Endothelial cell of umbilical vein (primary cell): Measurements from ENCODE around the gene SCAND1. TPM values are rescaled to one million over a fixed set of nuclear protein-coding genes. Genes with fewer than 3 reads are reported as not detected.

Experiments
- BruUV-seq: library from RNA; stranded (reverse); fragments of 400-500 nt; replicated peaks from 2 replicates; lab custom pipeline; 2021; lab: Mats Ljungman, UMichigan
- CTCF ChIA-PET: fragments of 300-600, 350-600 bp; sonication (Branson Sonifier 250); formaldehyde crosslinking; loops from one replicate; lab custom pipeline; 2021; ENCODE audit warnings: antibody characterized with exemption, inconsistent platforms; lab: Charles Lee
- POLR2A ChIA-PET: fragments of 300-600, 350-600 bp; sonication (Branson Sonifier 250); formaldehyde crosslinking; loops from one replicate; lab custom pipeline; 2021; ENCODE audit warnings: antibody characterized with exemption, inconsistent platforms; lab: Charles Lee
- DNase-seq: peaks from one replicate; pipeline ENCODE4 v3.0.0-alpha.2; 2011; ENCODE audit warnings: low read depth, low spot score
- FAIRE-seq: peaks from 2 replicates; lab custom pipeline; 2011; peaks lifted over from hg19 to GRCh38; lab: Jason Lieb, UNC
- H2AFZ ChIP-seq: 2 replicates; pipeline ENCODE4 v1.6.0; 2012; ENCODE audit warnings: low read depth, low read length, control low read depth, inconsistent platforms
- H3K27ac ChIP-seq: 2 replicates; pipeline ENCODE4 v1.5.1; 2011; ENCODE audit warnings: low read depth, mild to moderate bottlenecking, control low read depth, low read length, moderate library complexity; ENCODE audit not compliant: insufficient read depth
- H3K27me3 ChIP-seq, 2 experiments: 2 replicates each; pipeline versions ENCODE4 v1.6.0 to v1.6.1; 2011; ENCODE audit warnings: low read length in 2 of 2, mixed read lengths in 1 of 2; ENCODE audit not compliant: control insufficient read depth in 2 of 2, insufficient read depth in 2 of 2
- H3K36me3 ChIP-seq, 2 experiments: 2 replicates in 1 of 2; 3 replicates in 1 of 2; pipeline ENCODE4 v1.5.1; 2011; ENCODE audit warnings: low read length in 2 of 2, mild to moderate bottlenecking in 1 of 2, moderate library complexity in 1 of 2; ENCODE audit not compliant: control insufficient read depth in 2 of 2, insufficient read depth in 2 of 2; ENCODE audit errors: extremely low read depth in 1 of 2
- H3K4me1 ChIP-seq: 3 replicates; pipeline ENCODE4 v1.5.1; 2011; ENCODE audit warnings: mild to moderate bottlenecking, low read length; ENCODE audit not compliant: control insufficient read depth, insufficient read depth; ENCODE audit errors: extremely low read depth
- H3K4me2 ChIP-seq: 2 replicates; pipeline ENCODE4 v1.6.1; 2011; ENCODE audit warnings: low read length, control low read depth, mixed read lengths; ENCODE audit not compliant: insufficient read depth
- H3K4me3 ChIP-seq, 3 experiments: fragments of 200-600 bp in 1 of 3; sonication (generic), shearing (Covaris generic) in 1 of 3; replicated peaks in 1 of 3; 2 replicates each; pipeline ENCODE4 v1.5.1; 2011 to 2016; ENCODE audit warnings: control low read depth in 3 of 3, low read length in 3 of 3, mild to moderate bottlenecking in 2 of 3, inconsistent platforms in 1 of 3, low read depth in 1 of 3, moderate library complexity in 1 of 3; ENCODE audit not compliant: insufficient read depth in 1 of 3
- H3K79me2 ChIP-seq: 2 replicates; pipeline ENCODE4 v1.6.0; 2012; ENCODE audit warnings: low read length, inconsistent platforms; ENCODE audit not compliant: control insufficient read depth, insufficient read depth
- H3K9ac ChIP-seq: replicated peaks from 2 replicates; pipeline ENCODE3; 2011; ENCODE audit warnings: low read length, control low read depth; ENCODE audit not compliant: insufficient read depth; ENCODE audit errors: extremely low read depth
- H3K9me1 ChIP-seq: replicated peaks from 3 replicates; pipeline ENCODE4 v1.6.0; 2011; ENCODE audit warnings: mild to moderate bottlenecking, low read length; ENCODE audit not compliant: control insufficient read depth, insufficient read depth; ENCODE audit errors: extremely low read depth
- H3K9me3 ChIP-seq: replicated peaks from 2 replicates; pipeline ENCODE4 v1.5.1; 2012; ENCODE audit warnings: low read length, inconsistent platforms; ENCODE audit not compliant: control insufficient read depth, insufficient read depth
- H4K20me1 ChIP-seq: replicated peaks from 2 replicates; pipeline ENCODE3; 2011; ENCODE audit warnings: mild to moderate bottlenecking, low read length; ENCODE audit not compliant: control insufficient read depth, insufficient read depth; ENCODE audit errors: extremely low read depth
- EZH2 ChIP-seq: IDR thresholded peaks from 2 replicates; pipeline ENCODE4 v1.6.1; 2012; ENCODE audit warnings: borderline replicate concordance, low read depth, mild to moderate bottlenecking, moderate library complexity, low read length, inconsistent platforms; ENCODE audit not compliant: severe bottlenecking
- FOS ChIP-seq: IDR thresholded peaks from 2 replicates; pipeline ENCODE4 v1.6.1; 2011; ENCODE audit warnings: mild to moderate bottlenecking, low read length, moderate library complexity, borderline replicate concordance; ENCODE audit not compliant: insufficient read depth
- GATA2 ChIP-seq: IDR thresholded peaks from 2 replicates; pipeline ENCODE4 v1.7.0; 2011; ENCODE audit warnings: low read depth, mild to moderate bottlenecking, moderate library complexity, mixed read lengths, low read length; ENCODE audit not compliant: insufficient read length, insufficient read depth
- JUN ChIP-seq: IDR thresholded peaks from 2 replicates; pipeline ENCODE4 v1.6.1; 2011; ENCODE audit warnings: borderline replicate concordance, low read depth; ENCODE audit not compliant: insufficient read length, insufficient read depth
- MYC ChIP-seq: IDR thresholded peaks from one replicate; pipeline ENCODE4 v1.6.1; 2011; ENCODE audit warnings: mild to moderate bottlenecking, low read depth, low read length
- POLR2A ChIP-seq: IDR thresholded peaks from 2 replicates; pipeline ENCODE4 v1.6.1; 2012; ENCODE audit warnings: low read depth, mild to moderate bottlenecking, control low read depth, low read length
- POLR2AphosphoS5 ChIP-seq: IDR thresholded peaks from 2 replicates; pipeline ENCODE4 v1.6.1; 2012; ENCODE audit warnings: low read depth, mild to moderate bottlenecking, control low read depth, low read length, moderate library complexity; ENCODE audit not compliant: insufficient read depth
- dilution Hi-C: fragments of 300-500 bp; cut with MboI; formaldehyde crosslinking; loops from one replicate; pipeline ENCODE4 v1.15.0; 2019; ENCODE audit warnings: low sequenced_read_pairs; ENCODE audit not compliant: extremely low pct_ligation_motif_present
- intact Hi-C: fragments of 100-400 bp; cut with micrococcal nuclease; formaldehyde crosslinking; loops from one replicate; pipeline ENCODE4 v1.10.0; 2022
- polyA plus RNA-seq, 4 experiments: library from polyadenylated mRNA; depleted of rRNA in 3 of 4; stranded (reverse) in 3 of 4; unstranded in 1 of 4; fragments of >200 nt; gene quantifications; 2 replicates each; pipeline versions ENCODE4 v1.2.1 to v1.2.3, GENCODE V29; 2011 to 2012; ENCODE audit warnings: missing spikeins in 1 of 4
- total RNA-seq: library from RNA; stranded (reverse); gene quantifications from 2 replicates; pipeline ENCODE4 v1.2.3, GENCODE V29; 2021
- TF ChIP-seq, protein P1 (sequence below), 2 donors: IDR thresholded peaks; 1 replicate in 1 of 2; 2 replicates in 1 of 2; pipeline ENCODE4 v1.5.1; 2011; ENCODE audit warnings: low read length in 2 of 2, mild to moderate bottlenecking in 2 of 2, moderate library complexity in 2 of 2, control low read depth in 1 of 2, inconsistent platforms in 1 of 2, low read depth in 1 of 2; ENCODE audit not compliant: insufficient read depth in 1 of 2; ENCODE audit errors: extremely low read depth in 1 of 2
- TF ChIP-seq, protein P2 (sequence below): IDR thresholded peaks from 2 replicates; pipeline ENCODE4 v1.6.1; 2011; ENCODE audit not compliant: insufficient read depth, insufficient read length

Gene SCAND1
- total and polyA plus RNA-seq, 2 donors (not counting 3 experiments of a cell fraction or from before 2014, with no cell fraction given), result 83.5 to 85.7 TPM

DNA sequence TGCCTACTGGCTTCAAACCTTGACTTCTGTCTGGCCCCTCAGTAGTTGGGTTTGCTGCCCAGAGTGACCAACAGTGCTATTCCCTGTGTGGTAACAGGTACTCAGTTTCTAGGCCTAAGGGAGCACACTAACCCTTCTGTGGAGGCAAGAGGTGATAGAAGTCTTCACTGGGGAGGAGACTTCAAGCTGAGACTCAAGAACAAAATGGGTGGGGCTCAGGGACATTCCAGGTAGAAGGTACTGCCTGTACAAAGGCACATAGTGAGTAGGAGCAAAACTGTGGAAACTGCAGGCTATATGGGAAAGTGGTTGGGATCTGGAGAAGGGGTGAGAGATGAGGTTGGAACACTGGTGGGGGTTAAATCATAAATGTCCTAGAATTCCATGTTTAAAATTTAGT lies 2.3 kb upstream of the SCAND1 start:
- Histone ChIP-seq H3K9me1 (no peaks in the 10 kb centered on the region), H3K4me2 (no peak overlapping the region), H3K36me3 (no peaks in the 10 kb centered on the region), H3K79me2 (peaks cover 20% of the 10 kb centered on the region), H3K27ac (no peak overlapping the region), H3K4me3 (no peak overlapping the region), H3K9me3 (no peaks in the 10 kb centered on the region), H3K9ac (no peak overlapping the region), H3K4me1 (peaks cover 17% of the 10 kb centered on the region), H3K27me3 (peaks cover 0 to 4% of the 10 kb centered on the region in 2 experiments), H2AFZ (no peak overlapping the region), H4K20me1 (no peaks in the 10 kb centered on the region)
- ChIA-PET POLR2A (no interaction called here), CTCF (interaction anchor here (1.5 to 3.6 kb wide), 2 partner anchors 34 to 36 kb away, joined by 3 to 19 read pairs; no protein-coding TSS in a partner anchor)
- no peak for TF ChIP-seq POLR2AphosphoS5
- no peak for TF ChIP-seq POLR2A
- FAIRE-seq (no peak), DNase-seq (no peak)
- BruUV-seq, result no TSS peak
- intact Hi-C loops, result no loop called here
- dilution Hi-C loops, result no loop called here

DNA sequence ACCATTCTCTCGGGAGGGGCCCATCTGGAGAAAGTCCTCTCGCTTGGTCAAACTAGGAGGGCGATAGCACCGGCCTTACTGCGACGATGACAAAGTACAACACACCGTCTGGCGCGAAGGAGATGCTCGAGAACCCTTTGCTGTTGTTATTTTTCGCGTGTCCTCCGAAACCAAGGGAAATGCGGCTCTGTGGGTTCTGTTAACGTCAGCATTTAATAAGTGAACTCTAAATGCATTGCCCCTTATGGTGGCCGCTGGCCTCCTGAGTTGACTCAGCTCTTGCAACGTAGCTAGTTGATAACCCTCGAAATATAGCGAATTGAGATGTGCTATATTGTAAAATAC lies 577 bp upstream of the SCAND1 start:
- CTCF ChIA-PET, result interaction anchor here (0.6 to 3.9 kb wide), 39 partner anchors 9 to 353 kb away, joined by 3 to 38 read pairs (median 4); partner anchors contain the start of genes PHF20, RBM39 and ROMO1
- no peak for TF ChIP-seq JUN
- TF ChIP-seq, protein P1, sequence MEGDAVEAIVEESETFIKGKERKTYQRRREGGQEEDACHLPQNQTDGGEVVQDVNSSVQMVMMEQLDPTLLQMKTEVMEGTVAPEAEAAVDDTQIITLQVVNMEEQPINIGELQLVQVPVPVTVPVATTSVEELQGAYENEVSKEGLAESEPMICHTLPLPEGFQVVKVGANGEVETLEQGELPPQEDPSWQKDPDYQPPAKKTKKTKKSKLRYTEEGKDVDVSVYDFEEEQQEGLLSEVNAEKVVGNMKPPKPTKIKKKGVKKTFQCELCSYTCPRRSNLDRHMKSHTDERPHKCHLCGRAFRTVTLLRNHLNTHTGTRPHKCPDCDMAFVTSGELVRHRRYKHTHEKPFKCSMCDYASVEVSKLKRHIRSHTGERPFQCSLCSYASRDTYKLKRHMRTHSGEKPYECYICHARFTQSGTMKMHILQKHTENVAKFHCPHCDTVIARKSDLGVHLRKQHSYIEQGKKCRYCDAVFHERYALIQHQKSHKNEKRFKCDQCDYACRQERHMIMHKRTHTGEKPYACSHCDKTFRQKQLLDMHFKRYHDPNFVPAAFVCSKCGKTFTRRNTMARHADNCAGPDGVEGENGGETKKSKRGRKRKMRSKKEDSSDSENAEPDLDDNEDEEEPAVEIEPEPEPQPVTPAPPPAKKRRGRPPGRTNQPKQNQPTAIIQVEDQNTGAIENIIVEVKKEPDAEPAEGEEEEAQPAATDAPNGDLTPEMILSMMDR (IDR thresholded peaks at IDR 0.05; ENCODE audit: extremely low read depth in 1 of 2, insufficient read depth in 1 of 2, low read depth in 1 of 2, low read length in 2 of 2), result no peak
- no peak for TF ChIP-seq MYC
- no peak for TF ChIP-seq GATA2
- TF ChIP-seq EZH2, result no peak
- TF ChIP-seq, protein P2, sequence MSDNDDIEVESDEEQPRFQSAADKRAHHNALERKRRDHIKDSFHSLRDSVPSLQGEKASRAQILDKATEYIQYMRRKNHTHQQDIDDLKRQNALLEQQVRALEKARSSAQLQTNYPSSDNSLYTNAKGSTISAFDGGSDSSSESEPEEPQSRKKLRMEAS, result no peak
- TF ChIP-seq FOS, result no peak
- no peak for TF ChIP-seq POLR2A
- TF ChIP-seq POLR2AphosphoS5, result no peak
- TSS peak; percentile 71 for BruUV-seq
- H3K4me1 ChIP-seq, result peaks cover 17% of the 10 kb centered on the region
- peak overlapping the region; percentile 35 for H3K27ac ChIP-seq
- intact Hi-C loops, result loop anchor here (1.0 to 5.0 kb wide), 3 partner anchors 109 to 338 kb away; partner anchors contain the start of gene SPAG4
- DNase-seq (no peak), FAIRE-seq (no peak)
- dilution Hi-C loops, result no loop called here
- H3K9me1 ChIP-seq, result no peaks in the 10 kb centered on the region
- peak overlapping the region; percentile 68 for H3K9ac ChIP-seq
- peaks cover 0 to under 1% of the 10 kb centered on the region in 2 experiments for H3K27me3 ChIP-seq
- H3K9me3 ChIP-seq, result no peaks in the 10 kb centered on the region
- no peaks in the 10 kb centered on the region for H4K20me1 ChIP-seq
- peak overlapping the region; percentile 88 for H2AFZ ChIP-seq
- H3K4me2 ChIP-seq, result peak overlapping the region; percentile 78
- no peaks in the 10 kb centered on the region for H3K36me3 ChIP-seq
- peak overlapping the region; percentile 39 to 93 (median 82) for H3K4me3 ChIP-seq
- POLR2A ChIA-PET, result interaction anchor here (1.4 to 1.5 kb wide), 2 partner anchors 12 to 184 kb away, joined by 5 to 6 read pairs; no protein-coding TSS in a partner anchor
- H3K79me2 ChIP-seq, result peaks cover 20% of the 10 kb centered on the region
